H1 (cell line): Measurements from ENCODE around the gene NRSN2. TPM values are rescaled to one million over a fixed set of nuclear protein-coding genes. Genes with fewer than 3 reads are reported as not detected.

Experiments used
- CHD7 ChIP-seq: fragments of 300-600 bp; sonication (generic); IDR thresholded peaks from 2 replicates; pipeline ENCODE4 v1.7.1; 2012; ENCODE audit warnings: low read length, moderate library complexity, mild to moderate bottlenecking, inconsistent platforms; ENCODE audit not compliant: insufficient replicate concordance
- FOSL1 ChIP-seq: IDR thresholded peaks from 2 replicates; pipeline ENCODE4 v1.6.1; 2011; ENCODE audit warnings: mild to moderate bottlenecking, low read depth, low read length, moderate library complexity; ENCODE audit not compliant: insufficient read depth
- GABPA ChIP-seq: IDR thresholded peaks from 2 replicates; pipeline ENCODE4 v1.6.1; 2011; ENCODE audit warnings: mild to moderate bottlenecking, low read length, moderate library complexity, borderline replicate concordance; ENCODE audit not compliant: insufficient read depth
- HDAC2 ChIP-seq, 2 experiments: fragments of 300-600 bp in 1 of 2; sonication (generic) in 1 of 2; IDR thresholded peaks; 2 replicates each; pipeline ENCODE4 v1.6.1; 2011 to 2012; ENCODE audit warnings: low read depth in 2 of 2, low read length in 2 of 2, mild to moderate bottlenecking in 2 of 2, moderate library complexity in 2 of 2, borderline replicate concordance in 1 of 2, inconsistent platforms in 1 of 2
- JUND ChIP-seq: IDR thresholded peaks from 2 replicates; pipeline ENCODE4 v1.6.1; 2011; ENCODE audit warnings: mild to moderate bottlenecking, improper control_type of control experiment, low read length
- KDM5A ChIP-seq: fragments of 200-600 bp; IDR thresholded peaks from 2 replicates; pipeline ENCODE4 v1.7.1; 2012; ENCODE audit warnings: mild to moderate bottlenecking, low read length, inconsistent platforms, mixed read lengths
- MAX ChIP-seq: IDR thresholded peaks from 2 replicates; pipeline ENCODE4 v1.6.1; 2012; ENCODE audit warnings: inconsistent platforms
- PHF8 ChIP-seq: fragments of 200-600 bp; sonication (generic); conservative IDR thresholded peaks from 2 replicates; pipeline ENCODE4 v1.7.1; 2012; ENCODE audit warnings: low read depth, mild to moderate bottlenecking, inconsistent platforms, low read length, moderate library complexity
- POU5F1 ChIP-seq: IDR thresholded peaks from 2 replicates; pipeline ENCODE4 v1.6.1; 2011; ENCODE audit warnings: low read depth, mild to moderate bottlenecking, low read length, moderate library complexity
- RFX5 ChIP-seq: IDR thresholded peaks from 2 replicates; pipeline ENCODE4 v1.6.1; 2011; ENCODE audit warnings: low read depth, low read length, improper control_type of control experiment, borderline replicate concordance
- RXRA ChIP-seq: IDR thresholded peaks from 2 replicates; pipeline ENCODE4 v1.6.1; 2011; ENCODE audit warnings: low read depth, mild to moderate bottlenecking, low read length, moderate library complexity; ENCODE audit not compliant: insufficient read depth
- TBP ChIP-seq: IDR thresholded peaks from 2 replicates; pipeline ENCODE4 v1.6.1; 2011; ENCODE audit warnings: low read depth, low read length, improper control_type of control experiment
- polyA plus RNA-seq, 7 experiments: library from polyadenylated mRNA; depleted of rRNA in 3 of 7; stranded (reverse) in 5 of 7; unstranded in 2 of 7; fragments of >200 nt in 5 of 7; fragments of 200-250 nt in 2 of 7; gene quantifications; 1 replicate in 5 of 7; 2 replicates in 1 of 7; 4 replicates in 1 of 7; pipeline versions ENCODE4 v1.2.1 to v1.2.3, GENCODE V29; 2011 to 2013; ENCODE audit warnings: missing spikeins in 2 of 7, mixed read lengths in 2 of 7
- total RNA-seq: library from RNA; stranded (reverse); fragmentation: NEBNext Ultra II Directional; extraction: Animal tissue kit (Norgen Biotek cat#: 25700); gene quantifications from 2 replicates; pipeline ENCODE4 v1.2.1, GENCODE V29; 2021

NRSN2 gene
- total and polyA plus RNA-seq, 2 of the 8 experiments (the other 6 are each of a cell fraction or from before 2014, with no cell fraction given), result 19.4 to 33.3 TPM

- no peak for TF ChIP-seq CHD7
- no peak for TF ChIP-seq TBP
- TF ChIP-seq POU5F1, result no peak
- TF ChIP-seq JUND, result no peak
- no peak for TF ChIP-seq RXRA
- TF ChIP-seq MAX, result no peak
- TF ChIP-seq RFX5, result no peak
- no peak for TF ChIP-seq FOSL1
- no peak for TF ChIP-seq PHF8
- no peak for TF ChIP-seq KDM5A
- no peak for TF ChIP-seq GABPA
- no peak for TF ChIP-seq HDAC2 (IDR thresholded peaks at IDR 0.05; ENCODE audit: borderline replicate concordance in 1 of 2, low read depth in 2 of 2, low read length in 2 of 2)
Observed at GRCh38 chr20:376089-376488, 29.2 kb downstream of the NRSN2 start (continued).
